NCI-H524 treated with DMSO at 0.1 percent for 48 hours (cell line): Measurements from ENCODE around the gene PSKH1.
"Not testable (repeated sequence)": the region's sequence is repeated elsewhere in the genome, so short reads cannot be mapped to it uniquely, and the experiment has no call there.

Source experiments
- DNase-seq: peaks from one replicate; lab custom pipeline; 2025; lab: John Stamatoyannopoulos, UW

PSKH1 gene

DNA sequence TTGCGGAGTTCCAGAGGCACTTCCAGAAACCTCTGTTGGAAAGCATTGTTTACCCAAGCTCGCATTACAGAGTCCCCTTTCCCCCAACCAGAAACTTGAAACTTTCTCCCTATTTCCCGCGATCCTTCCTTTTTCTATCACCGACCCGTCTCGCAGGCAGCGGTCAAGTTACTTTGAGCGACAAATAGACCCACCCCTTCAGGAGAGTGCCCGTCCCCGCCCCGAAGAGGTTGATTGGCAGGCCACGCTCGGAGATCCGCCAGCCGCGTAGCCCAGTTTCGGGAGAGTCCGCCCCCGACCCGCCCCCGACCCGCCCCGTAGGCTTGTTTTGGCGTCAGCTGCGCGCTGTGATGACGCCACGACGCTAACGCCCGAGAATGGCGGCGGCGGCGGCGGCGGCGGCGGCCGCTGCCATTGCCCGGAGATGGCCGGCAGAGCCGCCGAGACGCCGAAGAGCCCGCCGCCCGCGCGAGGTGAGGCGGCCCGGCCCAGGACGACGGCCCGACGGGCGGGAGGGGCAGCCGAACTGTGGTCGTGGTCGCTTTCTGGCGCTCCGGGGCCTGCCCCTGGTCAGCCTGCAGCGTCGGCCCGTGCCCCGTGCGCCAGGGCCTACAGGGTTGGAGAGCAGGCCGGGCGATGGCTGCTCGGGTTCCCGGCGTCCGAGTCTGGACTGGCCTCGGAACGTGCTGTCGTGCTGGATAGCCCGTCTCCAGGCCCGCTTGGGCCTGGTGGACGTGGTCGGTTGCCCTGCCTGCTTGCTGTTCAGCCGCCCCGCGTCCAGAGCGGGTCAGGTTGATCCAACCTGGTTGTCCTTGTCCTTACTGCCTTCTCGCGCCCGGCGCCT, at the start of gene PSKH1:
TSS of gene PSKH1 (plus strand) at position 356 of the 844 bp plus-strand sequence. CDS start 15,496 bp downstream, outside the sequence.
- DNase-seq = peak; percentile 85

DNA sequence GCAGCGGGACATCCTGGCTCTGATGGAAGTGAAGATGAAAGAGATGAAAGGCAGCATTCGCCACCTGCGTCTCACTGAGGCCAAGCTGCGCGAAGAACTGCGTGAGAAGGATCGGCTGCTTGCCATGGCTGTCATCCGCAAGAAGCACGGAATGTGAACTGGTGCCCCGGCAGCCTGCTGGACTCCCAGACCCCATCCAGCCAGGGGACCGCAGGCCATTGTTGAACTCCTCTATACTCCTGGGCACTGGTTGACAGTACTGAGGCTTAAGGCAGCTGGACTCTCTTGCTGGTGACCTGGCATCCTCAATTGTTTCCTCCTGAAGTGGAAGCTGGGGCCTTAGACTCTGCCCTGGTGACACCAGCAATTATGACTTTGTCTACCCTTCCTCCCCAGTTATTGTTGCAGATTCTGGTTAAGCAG, 49.7 kb upstream of the PSKH1 start:
- DNase-seq = no peak

DNA sequence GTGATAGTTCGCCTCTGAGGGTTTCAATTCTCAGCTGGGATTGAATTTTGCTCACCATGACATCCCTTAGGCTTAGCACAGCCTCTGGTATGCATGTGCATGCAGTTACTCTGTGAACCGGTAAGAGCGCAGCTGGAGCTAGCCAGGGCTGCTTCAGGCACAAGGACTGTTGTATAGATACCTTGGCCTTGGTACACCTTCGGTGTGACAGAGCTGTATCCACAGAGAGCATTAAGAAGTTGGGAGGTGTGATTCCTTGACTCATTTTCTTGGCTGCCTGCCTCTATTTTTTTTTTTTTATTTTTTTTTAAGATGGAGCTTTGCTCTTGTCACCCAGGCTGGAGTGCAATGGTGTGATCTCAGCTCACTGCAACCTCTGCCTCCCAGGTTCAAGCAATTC, 48.6 kb upstream of the PSKH1 start:
- no peak for DNase-seq

DNA sequence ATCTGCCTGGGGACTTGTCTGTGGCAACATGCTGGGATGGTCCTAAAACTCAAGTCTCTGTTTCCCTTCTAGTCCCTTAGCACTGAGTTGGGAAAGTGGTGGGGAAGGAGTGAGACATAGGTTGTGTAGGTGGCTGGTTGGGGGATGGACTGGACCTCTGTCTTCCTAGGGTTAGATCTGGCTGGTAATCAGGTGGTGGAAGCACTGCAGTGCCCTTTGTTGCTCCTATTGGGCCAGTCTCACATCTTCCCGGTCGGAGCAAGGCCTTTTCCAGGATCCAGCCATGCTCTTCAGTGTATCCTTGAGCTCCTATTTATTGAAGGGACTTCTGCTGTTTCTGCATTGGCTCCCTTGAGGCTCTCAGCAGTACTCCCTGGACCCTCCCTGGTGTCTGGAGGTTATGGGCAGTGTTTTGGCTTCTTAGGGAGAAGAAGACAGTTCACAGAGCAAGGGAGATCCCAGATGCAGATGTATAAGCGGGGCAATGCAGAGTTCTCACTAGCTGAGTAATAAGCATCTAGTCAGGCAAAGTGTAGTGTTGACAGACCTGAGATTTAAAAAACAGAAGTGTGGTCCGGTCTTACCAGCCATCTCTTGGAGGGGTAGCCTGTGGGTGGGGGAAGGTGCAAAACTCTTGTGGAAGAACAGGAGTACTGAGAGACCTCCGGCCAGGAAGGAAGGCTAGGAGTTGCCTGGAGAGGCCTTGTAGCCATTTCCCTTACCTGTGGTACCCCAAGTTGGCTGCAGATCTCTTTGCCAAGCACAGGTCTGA, 47.6 kb upstream of the PSKH1 start:
- no peak for DNase-seq

DNA sequence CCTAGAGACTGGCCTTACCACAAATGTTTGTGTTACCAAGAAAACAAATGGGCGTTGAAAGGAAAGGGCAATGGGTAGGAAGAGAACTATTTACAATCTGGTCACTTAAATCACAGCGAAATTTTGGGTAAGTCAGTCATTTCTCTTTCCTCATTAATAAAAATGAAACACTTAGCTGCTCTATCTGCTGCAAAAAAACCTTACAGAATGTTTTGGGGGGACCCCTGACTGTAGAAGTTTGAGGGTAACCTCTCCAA, 47.1 kb upstream of the PSKH1 start:
- no peak for DNase-seq

DNA sequence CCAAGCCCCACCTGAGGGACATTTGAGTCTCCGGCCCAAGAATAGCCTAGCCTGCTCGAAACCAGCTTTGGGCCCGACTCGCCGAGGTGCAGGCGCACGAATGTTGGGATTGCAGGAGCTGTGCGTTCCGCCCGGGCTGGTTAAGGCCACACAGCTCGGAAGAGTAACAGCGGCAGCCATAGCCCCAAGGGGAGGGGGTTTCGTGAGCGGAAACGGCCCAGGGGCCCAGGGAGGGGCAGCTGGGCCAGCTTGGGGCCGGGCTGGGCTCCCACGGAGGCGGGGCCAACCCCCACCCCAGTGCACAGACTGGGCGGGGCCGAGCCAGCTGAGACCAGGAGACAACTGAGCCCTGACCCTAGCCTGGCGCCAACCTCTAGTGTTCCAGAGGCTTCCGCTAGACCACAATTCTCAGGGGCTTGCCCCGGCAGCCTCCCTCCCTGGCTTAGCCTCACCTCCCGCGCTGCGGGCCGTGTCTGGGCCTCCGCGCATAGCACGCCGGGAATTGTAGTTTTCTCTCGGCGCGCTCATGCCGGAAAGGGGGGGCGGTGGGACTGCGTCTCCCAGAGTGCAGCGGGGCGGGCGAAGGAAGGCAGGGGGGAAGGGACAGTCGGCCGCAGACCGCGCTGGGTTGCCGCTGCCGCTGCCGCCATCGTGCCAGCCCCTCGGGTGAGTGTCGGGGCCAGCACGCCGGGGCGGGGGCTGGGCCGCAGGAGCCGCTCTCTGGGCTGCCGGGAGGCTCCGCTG, 46.6 kb upstream of the PSKH1 start, which contains the start of gene NUTF2:
TSS of gene NUTF2 (plus strand) at position 614 of the 744 bp plus-strand sequence. CDS start 18,198 bp downstream, outside the sequence.
- peak; percentile 93 for DNase-seq

DNA sequence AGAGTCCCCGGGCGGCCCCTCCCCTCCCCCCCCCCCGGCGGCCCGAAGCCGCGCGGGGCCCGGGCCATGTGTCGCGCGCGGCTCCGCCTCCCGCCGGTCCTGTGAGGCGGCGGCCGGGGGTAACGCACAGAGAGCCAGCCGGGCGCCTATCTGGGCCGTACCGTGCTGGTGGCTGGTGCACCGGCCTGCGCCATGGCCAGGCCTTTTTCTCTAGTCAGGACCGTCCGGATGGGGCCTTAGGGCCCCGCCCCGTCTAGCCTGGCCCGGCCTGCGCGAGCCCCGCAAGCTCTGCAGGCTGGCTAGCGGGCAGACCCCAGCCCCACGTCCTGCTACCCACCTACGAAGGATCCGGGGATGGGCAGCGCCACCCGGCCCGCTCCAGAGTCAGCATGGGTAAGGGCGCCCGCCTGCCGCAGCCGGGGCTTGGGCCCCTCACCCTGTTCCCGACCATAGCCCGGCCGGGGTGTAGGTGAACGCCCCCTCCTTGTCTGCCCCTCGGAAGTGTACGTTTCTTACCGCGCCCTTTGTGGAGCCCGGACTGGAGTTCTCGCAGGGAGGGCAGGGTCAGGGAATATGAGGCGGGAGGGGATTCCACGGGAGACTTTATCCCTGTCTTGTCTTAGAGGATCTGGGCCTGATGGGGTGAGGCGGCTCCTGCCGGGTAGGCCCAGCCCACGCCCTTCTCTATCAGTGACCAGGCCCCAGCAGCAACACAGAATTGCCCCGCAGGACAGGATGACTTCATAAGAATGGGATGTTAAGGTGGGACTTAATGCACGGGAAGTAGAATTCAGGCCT, 45.8 kb upstream of the PSKH1 start, which contains the start of gene CENPT:
TSS of gene CENPT (minus strand) at position 630 of the 798 bp plus-strand sequence. CDS start 13,834 bp downstream, outside the sequence.
- no peak for DNase-seq

DNA sequence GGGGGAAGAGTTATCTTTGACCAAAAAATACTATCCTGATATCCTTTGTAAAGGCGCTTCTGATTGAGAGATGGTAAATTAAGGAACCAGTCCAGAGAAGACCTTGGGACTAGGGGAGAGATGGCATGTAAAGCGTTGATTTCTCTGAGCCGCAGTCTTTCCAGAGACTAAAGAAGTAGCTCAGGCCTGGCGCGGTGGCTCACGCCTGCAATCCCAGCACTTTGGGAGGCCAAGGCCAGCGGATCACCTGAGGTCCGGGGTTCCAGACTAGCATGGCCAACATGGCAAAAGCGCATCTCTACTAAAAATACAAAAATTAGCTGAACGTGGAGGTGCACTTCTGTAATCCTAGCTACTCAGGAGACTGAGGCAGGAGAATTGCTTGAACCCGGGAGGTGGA, 44.9 kb upstream of the PSKH1 start:
- no peak for DNase-seq

DNA sequence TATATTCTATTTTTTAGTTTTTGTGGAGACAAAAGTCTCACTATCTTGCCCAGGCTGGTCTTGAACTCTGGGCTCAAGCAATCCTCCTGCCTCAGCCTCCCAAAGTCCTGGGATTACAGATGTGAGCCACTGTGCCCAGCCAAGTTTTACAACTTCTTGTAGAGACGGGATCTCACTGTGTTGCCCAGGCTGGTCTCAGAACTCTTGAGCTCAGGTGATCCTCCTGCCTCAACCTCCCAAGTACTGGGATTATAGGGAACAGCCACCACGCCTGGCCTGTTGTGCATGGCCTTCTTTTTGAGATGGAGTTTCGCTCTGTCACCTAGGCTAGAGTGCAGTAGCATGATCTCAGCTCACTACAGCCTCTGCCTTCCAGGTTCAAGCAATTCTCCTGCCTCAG, 39.4 kb upstream of the PSKH1 start:
- no peak for DNase-seq

DNA sequence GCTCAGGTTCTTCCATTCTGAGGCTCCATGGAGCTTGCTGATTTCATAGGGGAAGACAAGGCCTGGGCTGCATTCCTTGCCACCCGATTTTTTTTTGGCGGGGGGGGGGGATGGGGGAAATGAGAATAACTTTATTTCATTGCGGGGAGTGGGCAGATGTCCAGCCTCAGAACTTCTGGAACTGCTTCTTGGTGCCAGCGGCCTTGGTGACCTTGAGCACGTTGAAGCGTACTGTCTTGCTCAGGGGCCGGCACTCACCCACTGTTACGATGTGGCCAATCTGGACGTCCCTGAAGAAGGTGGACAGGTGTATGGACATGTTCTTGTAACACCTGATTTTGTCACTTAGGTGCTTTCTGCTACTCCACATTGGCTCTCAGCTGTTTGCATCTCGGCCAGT, 37.3 kb upstream of the PSKH1 start:
- DNase-seq = no peak

DNA sequence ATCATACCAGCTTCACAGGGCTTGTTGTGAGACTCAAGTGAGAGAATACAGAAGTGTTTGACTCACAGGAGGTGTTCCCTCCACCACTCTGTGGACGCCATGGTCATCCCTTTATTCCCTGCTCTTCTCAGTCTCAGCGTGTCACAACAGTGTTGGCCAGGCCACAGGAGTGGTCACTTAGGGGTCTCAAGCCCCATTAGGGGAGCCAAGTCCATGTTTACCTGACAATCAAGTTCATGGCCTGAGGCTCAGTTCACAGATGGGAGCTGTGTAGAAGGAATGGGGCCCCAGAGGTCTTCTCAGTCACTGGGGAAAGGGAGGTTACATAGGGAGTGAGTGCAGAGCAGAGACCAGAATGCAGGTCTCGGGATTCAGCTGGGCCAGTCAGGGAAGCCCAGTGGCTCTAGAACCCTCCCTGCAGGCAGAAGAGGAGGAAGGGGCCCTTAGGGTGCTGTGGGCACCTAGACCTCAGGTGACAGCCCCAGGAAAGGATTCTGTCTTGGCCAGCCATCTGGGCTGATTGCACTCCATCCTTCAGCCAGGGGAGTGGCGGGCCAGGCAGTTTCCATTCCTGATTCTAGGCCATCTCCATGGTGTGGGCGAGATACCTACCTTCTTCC, 36.0 kb upstream of the PSKH1 start:
- DNase-seq = no peak

DNA sequence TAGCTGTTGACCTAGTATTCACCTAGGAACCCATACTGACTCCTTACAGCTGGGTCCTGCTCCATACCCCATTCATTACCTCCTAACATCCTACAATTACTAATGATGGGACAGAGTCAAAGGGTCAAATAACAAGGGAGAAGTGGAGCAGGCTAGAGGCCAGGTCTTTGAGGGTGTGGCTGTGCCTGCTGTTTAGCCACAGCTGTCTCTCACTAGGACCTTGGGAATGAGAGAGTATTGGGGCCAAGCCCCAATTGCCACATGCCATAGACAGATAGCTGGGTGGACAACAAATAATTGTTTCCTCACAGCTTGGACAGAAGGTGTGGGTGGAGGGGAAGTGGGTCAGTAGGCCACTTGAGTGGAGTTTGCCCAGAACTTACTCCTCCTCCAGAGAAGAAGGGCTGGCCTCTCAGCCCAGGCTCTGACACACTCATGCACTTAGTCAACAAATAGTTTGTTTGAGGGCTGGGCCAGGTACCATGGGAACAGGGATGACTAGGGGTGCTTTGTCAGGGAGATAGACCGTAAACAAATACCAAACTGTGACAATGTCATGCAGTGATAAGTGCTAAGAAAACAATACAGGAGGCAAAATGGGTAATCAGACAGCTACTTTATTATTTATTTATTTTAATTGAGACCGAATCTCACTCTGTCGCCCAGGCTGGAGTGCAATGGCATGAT, 35.4 kb upstream of the PSKH1 start:
- DNase-seq = no peak

DNA sequence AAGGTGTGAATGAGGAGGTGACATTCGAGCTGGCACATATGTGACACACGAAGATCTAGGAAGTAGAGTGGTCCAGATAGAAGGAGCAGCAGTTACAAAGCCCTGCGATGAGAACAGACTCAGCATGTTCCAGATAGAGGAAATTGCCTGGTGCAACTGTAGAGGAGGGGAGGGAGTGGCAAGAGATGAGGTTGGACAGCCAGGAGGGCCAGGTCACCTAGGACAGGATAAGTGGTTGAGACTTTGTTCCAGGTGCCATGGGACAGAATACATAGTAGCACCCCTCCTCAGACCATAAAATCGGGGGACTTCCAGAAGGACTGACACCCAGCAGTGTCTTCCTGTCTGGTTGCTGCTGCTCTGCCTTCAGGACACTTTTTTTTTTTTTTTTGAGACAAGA, 34.6 kb upstream of the PSKH1 start:
- DNase-seq = no peak

DNA sequence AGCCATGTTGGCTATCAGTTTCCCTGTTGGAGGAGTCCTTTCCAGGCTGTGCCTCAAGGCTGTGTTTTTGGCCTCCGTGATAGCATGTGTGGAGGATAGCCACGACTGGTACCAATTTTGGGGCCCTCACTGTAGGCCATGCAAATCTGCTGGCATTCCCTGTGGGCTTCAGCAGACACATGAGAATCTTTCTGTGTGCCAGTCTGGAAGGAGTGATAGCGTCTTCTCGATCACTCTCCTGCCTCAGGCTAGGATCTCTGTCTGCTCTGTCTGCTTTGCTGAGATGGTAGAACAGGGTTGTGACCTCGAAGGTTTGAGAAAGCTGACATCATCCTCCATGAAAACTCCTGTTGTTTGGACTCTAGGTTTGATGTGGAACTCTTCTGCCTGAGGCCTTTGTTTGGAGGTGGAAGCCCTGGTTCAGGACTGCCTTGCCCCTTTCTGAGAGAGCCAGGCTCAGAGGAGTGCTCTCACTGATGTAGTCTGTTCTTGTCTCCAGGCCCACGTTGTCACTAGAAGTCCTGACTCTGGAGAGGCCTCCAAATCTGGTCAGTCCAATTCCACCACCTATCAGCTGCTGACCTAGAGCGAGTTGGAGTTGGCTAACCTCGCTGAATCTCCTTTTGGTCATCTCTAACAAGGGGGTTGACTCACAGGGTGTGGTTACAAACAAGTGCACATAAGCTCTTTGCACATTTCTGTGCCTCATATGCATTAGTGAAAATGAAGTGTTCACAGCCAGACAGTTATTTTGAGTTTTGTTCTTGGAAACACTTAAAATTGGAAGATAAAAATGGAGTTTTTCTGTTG, 32.3 kb upstream of the PSKH1 start:
- DNase-seq = no peak

DNA sequence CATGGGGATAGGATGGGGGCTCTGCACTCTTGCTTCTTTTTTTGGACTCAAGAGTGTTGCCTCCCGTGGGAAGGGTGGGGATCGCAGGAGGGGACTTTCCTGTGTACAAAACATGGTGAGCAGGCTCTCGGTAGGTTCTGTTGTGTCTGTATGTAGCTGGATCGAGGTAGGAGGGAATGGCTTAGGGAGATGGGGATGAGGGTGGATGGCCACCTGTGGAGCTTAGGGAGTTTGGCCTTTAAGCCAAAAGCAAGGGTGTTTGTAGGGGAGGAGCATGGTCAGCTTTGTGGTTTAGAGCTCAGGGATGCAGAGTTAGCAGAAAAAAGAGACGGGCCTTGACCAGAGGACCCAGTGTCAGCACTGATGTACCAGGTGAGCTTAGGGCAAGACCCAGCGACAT, 31.2 kb upstream of the PSKH1 start:
- DNase-seq = no peak

DNA sequence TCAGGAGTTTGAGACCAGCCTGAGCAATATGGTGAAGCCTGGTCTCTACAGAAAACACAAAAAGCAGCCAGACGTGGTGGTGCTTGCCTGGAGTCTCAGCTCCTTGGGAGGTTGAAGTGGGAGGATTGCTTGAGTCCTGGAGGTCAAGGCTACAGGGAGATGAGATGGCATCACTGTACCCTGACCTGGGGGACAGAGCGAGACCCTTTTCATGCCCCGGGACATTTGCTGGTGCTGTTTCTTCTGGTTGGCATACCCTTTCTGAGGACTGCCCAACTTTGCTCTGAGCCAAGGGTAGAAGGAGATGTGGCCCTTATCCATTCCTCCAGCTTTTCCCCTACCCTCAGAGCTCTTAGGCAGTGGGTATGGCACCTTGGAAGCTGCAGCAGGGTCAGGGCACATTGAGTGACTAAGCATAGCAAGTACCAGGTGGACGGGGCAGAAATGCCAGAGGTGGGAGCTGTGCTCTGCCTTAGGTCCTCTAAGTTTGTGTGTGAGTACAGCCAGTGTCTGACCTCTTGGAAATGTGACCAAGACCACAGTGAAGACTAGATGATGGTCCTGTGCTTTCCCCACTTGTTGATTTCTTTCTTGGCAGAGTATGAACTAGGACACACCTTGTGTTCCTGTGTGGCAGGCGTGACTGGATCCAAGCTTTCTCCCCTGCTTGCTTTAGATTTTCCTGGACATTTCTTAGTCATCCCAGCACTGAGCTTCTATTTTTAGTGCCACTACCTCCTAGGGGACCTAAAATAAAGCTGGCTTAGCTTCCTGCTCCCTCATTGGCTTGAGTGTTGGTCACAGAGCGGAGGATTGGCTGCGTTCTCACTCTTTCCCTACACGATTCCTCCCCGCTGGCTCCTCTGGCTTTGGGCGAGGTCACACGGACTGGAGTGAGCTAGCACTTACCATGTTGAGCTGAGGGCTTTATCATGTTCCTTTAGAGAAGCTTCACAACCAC, 30.2 kb upstream of the PSKH1 start:
- no peak for DNase-seq

DNA sequence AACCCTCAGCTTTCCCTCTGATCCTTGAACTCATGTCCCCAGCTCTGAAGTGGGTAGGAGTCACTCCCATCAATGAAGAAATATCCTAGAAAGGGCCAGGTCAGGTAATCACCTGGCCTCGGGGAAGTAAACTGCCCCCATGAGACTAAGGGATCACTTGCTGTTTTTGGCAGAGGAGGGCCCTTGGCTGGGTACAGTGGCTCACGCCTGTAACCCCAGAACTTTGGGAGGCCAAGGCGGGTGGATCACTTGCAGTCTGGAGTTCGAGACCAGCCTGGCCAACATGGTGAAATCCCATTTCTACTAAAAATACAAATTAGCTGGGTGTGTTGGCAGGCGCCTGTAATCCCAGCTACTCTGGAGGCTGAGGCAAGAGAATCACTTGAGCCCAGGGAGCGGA, 29.0 kb upstream of the PSKH1 start:
- DNase-seq = not testable (repeated sequence)

DNA sequence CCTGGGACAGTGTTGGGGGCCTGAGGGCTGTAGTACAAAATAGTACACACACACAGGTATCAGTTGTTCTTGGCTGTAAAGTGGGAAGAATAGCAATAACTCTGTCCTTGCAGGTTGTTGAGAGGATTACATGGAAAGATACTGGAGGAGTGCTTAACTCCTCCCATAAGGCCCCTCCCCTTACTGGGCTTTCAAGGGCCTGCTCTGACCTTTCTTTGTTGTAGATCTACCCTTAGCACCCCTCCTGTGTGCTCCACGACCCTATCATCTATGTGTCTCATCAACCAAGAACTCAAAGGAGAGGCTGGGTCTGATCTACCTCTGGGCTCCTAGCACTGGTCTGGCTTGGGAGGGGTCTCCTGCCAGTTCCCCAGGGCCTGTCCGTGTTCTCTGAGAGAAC, 28.5 kb upstream of the PSKH1 start:
- no peak for DNase-seq

DNA sequence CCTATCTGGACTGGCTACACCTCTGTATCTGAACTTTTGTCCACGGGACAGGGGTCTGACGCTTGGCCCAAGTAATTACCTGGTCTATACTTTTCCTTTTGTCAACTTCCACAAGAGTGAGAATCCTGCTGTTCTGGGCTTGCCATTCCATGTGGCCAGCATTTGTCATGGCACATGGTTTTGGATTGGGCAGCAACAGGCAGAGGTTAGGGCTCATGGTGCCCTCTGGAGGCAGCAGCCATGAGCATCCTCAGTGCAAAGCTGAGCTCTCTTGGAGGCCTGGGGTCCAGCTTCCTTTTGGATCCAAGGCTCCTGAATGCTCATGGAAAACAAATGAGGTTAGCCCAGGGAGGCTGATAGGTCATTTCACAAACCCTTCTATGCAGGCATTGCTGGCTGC, 27.7 kb upstream of the PSKH1 start:
- no peak for DNase-seq
